Measurements from ENCODE around the gene SYNGR2. TPM values are rescaled to one million over a fixed set of nuclear protein-coding genes. Genes with fewer than 3 reads are reported as not detected.

The SYNGR2 gene
- total RNA-seq, 3 donors from 2014 or later, result 37.8 to 69.5 (median 64.2) TPM

DNA sequence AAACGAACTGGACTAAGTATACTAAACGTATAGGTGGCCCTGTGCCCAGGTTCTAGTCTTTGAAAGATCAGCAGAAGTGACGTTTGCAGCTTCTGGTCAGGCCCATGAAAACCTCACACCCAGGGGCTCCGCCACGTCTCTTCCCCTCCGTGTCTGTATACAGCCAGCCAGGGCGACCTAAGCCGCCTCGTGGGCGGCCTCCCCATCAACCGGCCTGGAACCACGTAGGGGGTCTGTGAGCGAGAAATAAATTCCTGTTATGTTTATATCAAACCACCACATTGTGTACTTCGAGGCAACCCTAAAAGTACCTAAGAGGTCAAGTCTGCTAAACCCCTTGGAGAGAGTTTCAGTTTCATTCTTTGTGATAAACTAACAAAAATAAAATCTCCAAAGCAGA lies 11.7 kb downstream of the SYNGR2 start:
- no peak overlapping the region for H3K4me3 ChIP-seq
- H3K36me3 ChIP-seq, result no peaks in the 10 kb centered on the region
- intact Hi-C loops (cut with DNase I; ENCODE audit: low total_unique reads), result no loop called here
- H3K27me3 ChIP-seq, result no peaks in the 10 kb centered on the region
- TF ChIP-seq POLR2AphosphoS5 (IDR thresholded peaks at IDR 0.05) (no peak), POLR2A (IDR thresholded peaks at IDR 0.05) (no peak), CTCF (IDR thresholded peaks at IDR 0.05) (no peak)
- peak overlapping the region; percentile 83 to 92 for H3K27ac ChIP-seq
- H3K9me3 ChIP-seq, result no peaks in the 10 kb centered on the region
- peaks cover 4 to 12% of the 10 kb centered on the region in 2 donors for H3K4me1 ChIP-seq
- no peak for DNase-seq (ENCODE audit: low spot score in 2 of 2)

DNA sequence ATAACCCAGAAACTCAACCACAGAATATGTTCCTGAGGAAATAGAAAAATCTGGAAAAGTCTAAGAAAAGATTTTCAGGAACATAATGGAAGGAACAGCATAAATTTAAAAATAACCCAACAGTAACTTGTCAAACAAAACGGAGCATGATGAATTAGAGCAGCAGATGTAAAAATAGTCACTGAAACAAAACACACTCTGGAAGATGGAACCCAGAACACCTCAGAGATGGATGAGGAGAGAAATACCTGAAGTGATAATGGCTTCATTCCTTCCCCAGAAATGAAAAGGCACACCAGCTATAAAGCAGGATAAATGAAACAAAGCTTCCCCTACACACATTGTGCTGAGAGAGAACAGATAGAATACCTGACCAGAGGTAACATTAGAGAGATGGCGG lies 12.1 kb downstream of the SYNGR2 start:
- TF ChIP-seq POLR2AphosphoS5 (IDR thresholded peaks at IDR 0.05) (no peak), CTCF (IDR thresholded peaks at IDR 0.05) (no peak), POLR2A (IDR thresholded peaks at IDR 0.05) (no peak)
- H3K4me3 ChIP-seq, result no peak overlapping the region

DNA sequence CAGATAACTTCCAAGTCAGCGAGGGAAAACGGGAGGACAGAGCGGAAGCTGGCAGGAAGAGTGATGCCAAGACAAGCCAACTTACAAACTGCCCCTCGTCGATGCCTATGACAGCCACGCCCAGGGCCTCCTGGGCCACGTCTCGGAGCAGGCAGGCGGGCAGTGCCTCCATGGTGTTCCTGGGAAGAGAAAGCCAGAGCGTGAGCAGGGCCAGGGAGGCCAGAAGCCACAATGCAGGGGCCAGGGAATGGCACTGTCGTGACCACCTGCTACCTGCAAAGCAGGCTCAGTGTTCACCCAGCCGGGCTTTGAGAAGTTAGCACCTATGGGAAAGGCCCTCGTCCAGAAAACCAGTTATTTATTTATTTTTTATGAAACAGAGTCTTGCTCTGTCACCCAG lies 14.1 kb downstream of the SYNGR2 start:
- no peak overlapping the region for H3K27ac ChIP-seq
- no peaks in the 10 kb centered on the region for H3K9me3 ChIP-seq
- intact Hi-C loops (cut with DNase I; ENCODE audit: low total_unique reads), result no loop called here
- no peak for DNase-seq (ENCODE audit: low spot score in 2 of 2)
- TF ChIP-seq POLR2AphosphoS5 (IDR thresholded peaks at IDR 0.05), result no peak
- no peak for TF ChIP-seq CTCF (IDR thresholded peaks at IDR 0.05)
- no peak for TF ChIP-seq POLR2A (IDR thresholded peaks at IDR 0.05)
- no peak overlapping the region for H3K4me3 ChIP-seq
- H3K4me1 ChIP-seq, result peaks cover 3 to 10% of the 10 kb centered on the region in 2 donors
- H3K27me3 ChIP-seq, result no peaks in the 10 kb centered on the region
- no peaks in the 10 kb centered on the region for H3K36me3 ChIP-seq

More for the DNA sequence above, 12.1 kb downstream of the SYNGR2 start:
- DNase-seq (ENCODE audit: low spot score in 2 of 2), result no peak
- Histone ChIP-seq H3K27ac (peak overlapping the region in 1 of 2 donors; percentile 92), H3K9me3 (no peaks in the 10 kb centered on the region), H3K4me1 (peaks cover under 1 to 8% of the 10 kb centered on the region in 2 donors), H3K36me3 (no peaks in the 10 kb centered on the region), H3K27me3 (no peaks in the 10 kb centered on the region)
- intact Hi-C loops (cut with DNase I; ENCODE audit: low total_unique reads), result no loop called here

DNA sequence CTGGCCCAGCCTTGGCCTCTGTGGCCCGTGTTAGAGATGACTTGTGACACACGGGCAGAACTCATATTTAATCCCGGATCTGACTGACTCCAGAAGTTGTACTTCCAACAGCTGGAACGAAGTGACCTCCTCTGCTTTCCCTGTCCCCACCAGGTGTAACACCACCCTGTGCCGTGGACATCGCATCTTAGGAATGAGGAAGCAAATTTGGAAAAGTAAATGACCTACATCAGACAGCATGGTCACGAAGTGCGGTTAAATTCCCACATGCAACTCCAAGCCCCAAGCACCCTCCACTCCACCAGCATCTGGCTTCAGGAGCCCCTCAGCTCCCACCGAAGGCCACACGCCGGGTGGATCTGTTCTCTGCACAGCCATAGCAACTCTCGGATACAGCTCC lies 15.5 kb downstream of the SYNGR2 start:
- DNase-seq (ENCODE audit: low spot score in 2 of 2), result no peak
- peaks cover 3 to 10% of the 10 kb centered on the region in 2 donors for H3K4me1 ChIP-seq
- peak overlapping the region; percentile 52 to 76 for H3K27ac ChIP-seq
- intact Hi-C loops (cut with DNase I; ENCODE audit: low total_unique reads), result no loop called here
- no peaks in the 10 kb centered on the region for H3K27me3 ChIP-seq
- TF ChIP-seq CTCF (IDR thresholded peaks at IDR 0.05), result no peak
- TF ChIP-seq POLR2AphosphoS5 (IDR thresholded peaks at IDR 0.05), result no peak
- TF ChIP-seq POLR2A (IDR thresholded peaks at IDR 0.05), result no peak
- no peaks in the 10 kb centered on the region for H3K36me3 ChIP-seq
- no peak overlapping the region for H3K4me3 ChIP-seq
- H3K9me3 ChIP-seq, result no peaks in the 10 kb centered on the region

DNA sequence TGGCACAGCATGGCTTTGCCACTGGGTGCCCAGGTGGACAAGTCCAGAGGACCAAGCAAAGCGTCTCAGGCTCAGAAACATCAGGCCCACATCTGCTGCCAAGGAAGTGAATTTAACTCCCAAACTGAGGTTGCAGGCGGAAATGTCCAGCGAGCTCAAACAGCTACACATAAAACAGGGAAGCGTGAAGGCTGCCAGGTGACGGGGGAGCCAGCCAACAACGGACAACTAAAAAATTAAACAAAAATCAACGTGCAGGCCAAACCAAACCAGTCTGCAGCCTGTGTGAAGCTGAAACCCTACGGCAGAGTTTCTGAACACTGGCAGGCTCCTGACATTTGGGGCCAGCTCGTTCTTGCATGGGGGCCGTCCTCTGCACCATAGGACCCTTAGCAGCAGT lies 16.0 kb downstream of the SYNGR2 start:
- peak in 1 of 2 donors; percentile 64 for DNase-seq (ENCODE audit: low spot score in 2 of 2)

More for the DNA sequence above, 16.0 kb downstream of the SYNGR2 start:
- no peak overlapping the region for H3K4me3 ChIP-seq
- H3K9me3 ChIP-seq, result no peaks in the 10 kb centered on the region
- no peaks in the 10 kb centered on the region for H3K36me3 ChIP-seq
- H3K27me3 ChIP-seq, result no peaks in the 10 kb centered on the region
- intact Hi-C loops (cut with DNase I; ENCODE audit: low total_unique reads), result no loop called here
- H3K27ac ChIP-seq, result peak overlapping the region; percentile 52 to 76
- H3K4me1 ChIP-seq, result peaks cover 3 to 10% of the 10 kb centered on the region in 2 donors
- no peak for TF ChIP-seq POLR2A (IDR thresholded peaks at IDR 0.05)
- no peak for TF ChIP-seq POLR2AphosphoS5 (IDR thresholded peaks at IDR 0.05)
- TF ChIP-seq CTCF (IDR thresholded peaks at IDR 0.05), result no peak

Data from breast epithelium (tissue), 4 donors.